Neural cell (in vitro differentiated cells): ENCODE data around the gene HBD. TPM values are rescaled to one million over a fixed set of nuclear protein-coding genes. Genes with fewer than 3 reads are reported as not detected.

Experiments
- H2AFZ ChIP-seq: fragments of 200-600, 300-800 bp; sonication (generic), shearing (Covaris generic); 2 replicates; pipeline ENCODE4 v1.6.0; 2014; ENCODE audit warnings: low read depth, mild to moderate bottlenecking, antibody characterized with exemption, low read length, moderate library complexity
- H3F3A ChIP-seq: fragments of 200-600 bp; shearing (Covaris generic); 2 replicates; pipeline ENCODE4 v1.6.1; 2016; ENCODE audit warnings: mild to moderate bottlenecking, moderate library complexity, mixed read lengths, antibody characterized with exemption, low read length; ENCODE audit not compliant: insufficient read depth, poor library complexity, severe bottlenecking
- H3K27ac ChIP-seq: fragments of 200-600, 300-800 bp; sonication (generic), shearing (Covaris generic); 2 replicates; pipeline ENCODE4 v1.5.1; 2014; ENCODE audit warnings: mild to moderate bottlenecking, low read length, moderate library complexity
- H3K27me3 ChIP-seq: fragments of 300-800, 200-600 bp; sonication (generic), shearing (Covaris generic); 2 replicates; pipeline ENCODE4 v1.6.0; 2014; ENCODE audit warnings: mild to moderate bottlenecking, low read depth, low read length, moderate library complexity; ENCODE audit not compliant: insufficient read depth
- H3K36me3 ChIP-seq: fragments of 300-800, 200-600 bp; sonication (generic), shearing (Covaris generic); 2 replicates; pipeline ENCODE4 v1.5.1; 2014; ENCODE audit warnings: mild to moderate bottlenecking, antibody characterized with exemption, low read length, moderate library complexity; ENCODE audit not compliant: insufficient read depth
- H3K4me2 ChIP-seq: fragments of 300-800, 200-600 bp; sonication (generic), shearing (Covaris generic); 2 replicates; pipeline ENCODE4 v1.6.0; 2014; ENCODE audit warnings: mild to moderate bottlenecking, low read length
- H3K4me3 ChIP-seq: fragments of 300-800, 200-600 bp; sonication (generic), shearing (Covaris generic); 2 replicates; pipeline ENCODE4 v1.5.1; 2014; ENCODE audit warnings: mild to moderate bottlenecking, low read length, moderate library complexity
- H3K79me2 ChIP-seq: fragments of 200-600 bp; shearing (Covaris generic); replicated peaks from 2 replicates; pipeline ENCODE4 v1.6.0; 2014; ENCODE audit warnings: mild to moderate bottlenecking, low read length, moderate library complexity; ENCODE audit not compliant: insufficient read depth
- H3K9ac ChIP-seq: fragments of 300-800, 200-600 bp; sonication (generic), shearing (Covaris generic); 2 replicates; pipeline ENCODE4 v1.6.1; 2016; ENCODE audit warnings: mild to moderate bottlenecking, low read length, mixed read lengths
- H3K9me2 ChIP-seq: fragments of 200-600 bp; shearing (Covaris generic); 2 replicates; pipeline ENCODE4 v1.6.1; 2016; ENCODE audit warnings: mild to moderate bottlenecking, low read length, mixed read lengths; ENCODE audit not compliant: insufficient read depth
- H3K9me3 ChIP-seq: fragments of 200-600, 300-800 bp; sonication (generic), shearing (Covaris generic); 2 replicates; pipeline ENCODE4 v1.6.1; 2016; ENCODE audit warnings: mild to moderate bottlenecking, mixed run types, low read length, moderate library complexity, mixed read lengths
- H4K20me1 ChIP-seq: fragments of 200-600 bp; shearing (Covaris generic); 2 replicates; pipeline ENCODE4 v1.6.1; 2016; ENCODE audit warnings: mild to moderate bottlenecking, mixed run types; ENCODE audit not compliant: insufficient read depth
- CTCF ChIP-seq: fragments of 450-650 bp; IDR thresholded peaks from 2 replicates; pipeline ENCODE4 v1.5.1; 2014; ENCODE audit warnings: antibody characterized with exemption, mild to moderate bottlenecking, moderate library complexity; ENCODE audit not compliant: poor library complexity, severe bottlenecking
- EP300 ChIP-seq: fragments of 450-650 bp; conservative IDR thresholded peaks from 2 replicates; pipeline ENCODE4 v1.6.1; 2014; ENCODE audit warnings: antibody characterized with exemption, mild to moderate bottlenecking, moderate library complexity; ENCODE audit not compliant: poor library complexity, severe bottlenecking
- EZH2 ChIP-seq: fragments of 200-600, 300-800 bp; shearing (Covaris generic), sonication (generic); IDR thresholded peaks from 2 replicates; pipeline ENCODE4 v1.6.1; 2014; ENCODE audit warnings: antibody characterized with exemption, low read length, borderline replicate concordance, mild to moderate bottlenecking; ENCODE audit not compliant: insufficient read depth, poor library complexity, severe bottlenecking
- MXI1 ChIP-seq: fragments of 450-650 bp; conservative IDR thresholded peaks from 2 replicates; pipeline ENCODE4 v1.6.1; 2014; ENCODE audit warnings: antibody characterized with exemption, mild to moderate bottlenecking; ENCODE audit not compliant: poor library complexity, severe bottlenecking
- POLR2AphosphoS5 ChIP-seq: IDR thresholded peaks from 2 replicates; pipeline ENCODE4 v1.6.1; 2012
- RAD21 ChIP-seq: fragments of 450-650 bp; conservative IDR thresholded peaks from 2 replicates; pipeline ENCODE4 v1.6.1; 2014; ENCODE audit warnings: antibody characterized with exemption, mild to moderate bottlenecking, moderate library complexity
- REST ChIP-seq: IDR thresholded peaks from 2 replicates; pipeline ENCODE4 v1.6.1; 2012; ENCODE audit warnings: borderline replicate concordance
- SMC3 ChIP-seq: fragments of 450-650 bp; conservative IDR thresholded peaks from 2 replicates; pipeline ENCODE4 v1.6.1; 2014; ENCODE audit warnings: antibody characterized with exemption, mild to moderate bottlenecking, moderate library complexity; ENCODE audit not compliant: poor library complexity
- TAF1 ChIP-seq: IDR thresholded peaks from 2 replicates; pipeline ENCODE4 v1.6.1; 2012; ENCODE audit warnings: low read depth
- polyA plus RNA-seq: library from polyadenylated mRNA; depleted of rRNA; stranded (reverse); fragments of >200 nt; gene quantifications from 2 replicates; pipeline ENCODE4 v1.2.3, GENCODE V29; 2014

Gene HBD
- polyA plus RNA-seq, 1 donor from 2014 or later, result not detected

- no peaks in the 10 kb centered on the region for H4K20me1 ChIP-seq
These were observed 40.1 kb upstream of the HBD start for GRCh38 chr11:5274395-5274794.

GRCh38 chr11:5272395-5273017 is 38.2 kb upstream of the HBD start:
- H3K9me2 ChIP-seq, result no peaks in the 10 kb centered on the region
- H4K20me1 ChIP-seq, result no peaks in the 10 kb centered on the region
- no peak overlapping the region for H2AFZ ChIP-seq
- no peaks in the 10 kb centered on the region for H3K27me3 ChIP-seq
- no peaks in the 10 kb centered on the region for H3K79me2 ChIP-seq
- H3K27ac ChIP-seq, result no peak overlapping the region
- TF ChIP-seq MXI1 (no peak), EZH2 (no peak), RAD21 (no peak), EP300 (no peak), TAF1 (no peak), REST (no peak), POLR2AphosphoS5 (no peak), CTCF (no peak), SMC3 (no peak)
- no peaks in the 10 kb centered on the region for H3K36me3 ChIP-seq
- H3K9ac ChIP-seq, result no peak overlapping the region
- H3K4me2 ChIP-seq, result no peak overlapping the region
- no peaks in the 10 kb centered on the region for H3K9me3 ChIP-seq
- no peak overlapping the region for H3K4me3 ChIP-seq
- no peaks in the 10 kb centered on the region for H3F3A ChIP-seq

More at GRCh38 chr11:5274395-5274794, 40.1 kb upstream of the HBD start:
- Histone ChIP-seq H3F3A (no peaks in the 10 kb centered on the region), H3K9me3 (no peaks in the 10 kb centered on the region), H3K4me2 (no peak overlapping the region), H3K27ac (no peak overlapping the region), H3K36me3 (no peaks in the 10 kb centered on the region), H3K27me3 (no peaks in the 10 kb centered on the region), H3K4me3 (no peak overlapping the region), H2AFZ (no peak overlapping the region), H3K9me2 (no peaks in the 10 kb centered on the region), H3K79me2 (no peaks in the 10 kb centered on the region), H3K9ac (no peak overlapping the region)
- no peak for TF ChIP-seq TAF1
